Stimulated activated CD4-positive, alpha-beta T cell treated with anti-CD3 and anti-CD28 coated beads, Interleukin-15, amount 100 ng/mL, for 48 hours (primary cell): ENCODE data around the gene BBS1.

Experiments used
- DNase-seq, 2 donors: peaks; one replicate each; pipeline ENCODE4 v3.0.0-alpha.2; 2020; ENCODE audit warnings: low read depth in 2 of 2

Gene BBS1

DNA sequence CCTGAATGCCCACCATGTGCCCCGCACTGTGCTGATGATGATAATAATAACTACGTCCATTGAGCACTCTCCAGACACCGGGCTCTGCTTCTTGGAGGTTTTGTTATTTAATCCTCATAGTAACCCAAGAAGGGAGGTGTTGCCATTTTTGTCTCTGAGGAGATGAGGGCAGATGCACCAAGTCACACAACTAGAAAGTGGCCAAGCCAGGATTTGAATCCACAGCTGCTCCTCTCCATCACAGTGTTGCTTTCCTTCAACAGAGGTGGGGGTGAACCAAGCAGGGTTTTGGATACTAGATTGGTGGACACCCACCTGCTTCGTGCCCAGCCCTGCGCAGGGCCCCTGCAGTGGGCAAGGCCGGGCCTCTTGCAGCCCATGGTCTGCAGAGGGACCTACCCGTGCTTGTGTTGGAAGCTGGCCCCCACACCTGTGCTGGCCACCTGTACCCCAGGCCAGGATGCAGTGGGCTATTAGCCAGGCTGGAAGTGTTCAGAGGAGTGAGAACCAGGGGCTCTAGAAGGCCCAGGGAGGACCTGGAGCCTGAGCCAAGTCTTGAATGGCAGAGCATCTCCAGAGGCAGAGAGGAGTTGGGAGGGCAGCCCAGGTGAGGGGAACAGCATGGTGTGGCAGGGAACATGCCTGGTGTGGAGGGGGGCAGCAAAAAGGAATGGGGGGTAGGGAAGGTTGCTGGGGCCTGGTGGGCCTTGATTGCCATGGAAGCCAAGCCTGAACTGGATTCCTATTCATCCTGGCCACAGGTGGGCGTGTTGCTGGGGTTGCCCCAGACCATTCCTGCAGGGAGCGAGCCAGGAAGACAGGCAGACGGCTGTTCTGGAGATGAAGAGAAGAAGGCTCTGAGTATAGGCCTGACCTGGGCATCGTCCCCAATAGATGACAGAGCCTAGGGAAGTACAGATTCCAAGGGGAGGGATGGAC, 32.9 kb upstream of the BBS1 start:
- no peak for DNase-seq

DNA sequence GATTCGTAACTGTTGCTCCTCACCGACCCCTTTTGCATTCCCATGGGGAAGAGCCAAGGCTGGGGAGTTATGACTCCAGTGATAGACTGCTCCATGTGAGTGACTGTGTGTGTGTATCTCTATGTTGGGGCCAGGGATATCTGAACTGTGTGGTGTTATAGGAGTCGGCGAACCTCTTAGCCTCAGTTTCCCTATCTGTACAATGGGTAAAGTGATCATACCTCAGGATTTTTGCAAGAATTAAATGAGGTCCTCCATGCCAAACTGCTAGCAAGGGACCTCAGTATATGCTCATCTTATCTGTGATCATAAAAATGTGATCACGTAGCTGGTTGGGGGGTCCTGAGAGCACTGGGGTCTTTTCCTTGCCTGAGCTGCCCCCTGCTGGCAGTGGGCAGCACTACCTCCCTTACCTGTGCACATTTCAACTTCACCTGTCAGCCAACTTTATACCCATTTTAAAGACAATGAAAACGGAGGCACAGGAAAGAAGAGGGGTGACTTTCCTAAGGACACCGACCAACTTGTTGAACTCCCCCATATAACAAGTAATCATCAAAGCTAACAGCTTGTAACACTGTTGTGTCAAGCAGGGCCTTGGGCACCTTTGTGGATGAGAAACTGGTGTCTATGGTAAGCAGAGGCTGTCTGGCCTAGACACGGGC, 31.6 kb upstream of the BBS1 start:
- DNase-seq: no peak

- peak in 1 of 2 donors; percentile 22 for DNase-seq
Measured at GRCh38 chr11:66479394-66480116, 30.9 kb upstream of the BBS1 start.

GRCh38 chr11:66480117-66480938, 30.1 kb upstream of the BBS1 start, which contains the start of gene DPP3:
Gene DPP3, plus strand, starts transcription at chr11:66480434. Its CDS starts 1,767 bp downstream, at chr11:66482201.
- DNase-seq: peak; percentile 91 to 95

GRCh38 chr11:66484806-66485380, 25.5 kb upstream of the BBS1 start:
- DNase-seq: no peak

DNA sequence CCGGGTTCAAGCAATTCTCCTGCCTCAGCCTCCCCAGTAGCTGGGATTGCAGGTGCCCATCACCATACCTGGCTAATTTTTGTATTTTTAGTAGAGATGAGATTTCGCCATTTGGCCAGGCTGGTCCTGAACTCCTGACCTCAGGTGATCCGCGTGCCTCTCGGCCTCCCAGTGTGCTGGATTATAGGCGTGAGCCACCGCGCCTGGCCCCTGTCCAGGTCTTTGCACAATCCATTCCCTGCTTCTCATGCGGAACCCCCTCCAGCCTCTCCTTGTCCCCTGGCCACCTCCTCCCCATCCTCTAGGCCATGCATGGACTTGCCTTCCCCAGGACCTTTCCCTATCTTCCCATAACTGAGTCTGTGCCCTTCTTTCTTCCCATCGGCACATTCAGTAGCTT, 21.5 kb upstream of the BBS1 start:
- no peak for DNase-seq

- DNase-seq: no peak
Measured at GRCh38 chr11:66489636-66490035, 20.8 kb upstream of the BBS1 start.

GRCh38 chr11:66491315-66491935, 19.0 kb upstream of the BBS1 start:
- DNase-seq: no peak

DNA sequence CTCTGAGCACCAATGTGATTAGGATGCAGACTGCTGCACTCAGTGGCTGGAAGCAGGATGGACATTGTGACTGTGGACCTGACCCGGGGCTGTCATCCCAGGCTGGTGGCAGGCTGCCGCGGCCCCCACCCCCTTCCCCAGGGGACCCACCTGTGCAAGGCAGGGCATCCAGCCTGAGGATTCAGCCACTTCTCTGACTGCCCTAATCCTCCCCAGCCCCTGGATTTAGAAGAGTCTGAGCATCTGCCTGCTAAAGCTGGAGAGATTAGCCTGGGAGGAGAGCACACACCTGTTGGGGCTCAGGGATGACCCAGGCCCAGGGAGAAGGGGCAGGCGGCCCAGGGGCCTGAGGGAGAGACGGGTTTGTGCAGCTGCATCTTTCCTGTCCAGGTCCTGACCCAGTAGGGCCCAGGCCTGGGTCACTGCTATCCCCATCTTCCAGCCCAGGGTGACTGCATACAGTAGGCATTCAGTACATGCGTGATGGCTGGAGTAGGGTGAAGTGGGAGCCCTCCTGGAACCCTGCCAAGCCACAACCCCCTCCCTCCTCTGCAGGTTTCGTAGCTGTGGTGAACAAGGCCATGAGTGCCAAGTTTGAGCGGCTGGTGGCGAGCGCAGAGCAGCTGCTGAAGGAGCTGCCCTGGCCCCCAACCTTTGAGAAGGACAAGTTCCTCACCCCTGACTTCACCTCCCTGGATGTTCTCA, 18.1 kb upstream of the BBS1 start:
- no peak for DNase-seq

GRCh38 chr11:66493130-66493529, 17.3 kb upstream of the BBS1 start:
- DNase-seq: no peak

DNA sequence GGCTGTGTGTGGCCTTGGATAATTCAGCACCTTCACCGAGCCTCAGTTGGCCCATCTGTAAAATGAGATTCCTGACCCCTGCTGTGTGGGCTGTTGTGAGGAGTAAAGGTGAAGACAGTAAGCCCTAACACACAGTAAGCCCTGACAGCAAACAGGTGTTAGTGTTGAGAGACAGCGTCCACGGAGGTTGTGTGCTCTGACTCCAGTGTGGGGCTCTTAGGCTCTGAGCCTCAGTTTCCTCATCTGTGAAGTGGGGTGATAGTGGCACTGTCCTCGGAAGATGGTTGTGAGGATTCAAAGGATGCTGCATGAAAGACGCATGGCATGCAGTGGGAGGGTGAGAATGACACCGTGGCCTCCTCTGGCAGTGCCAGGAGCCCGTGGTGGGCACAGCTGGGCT, 16.0 kb upstream of the BBS1 start:
- DNase-seq: no peak

DNA sequence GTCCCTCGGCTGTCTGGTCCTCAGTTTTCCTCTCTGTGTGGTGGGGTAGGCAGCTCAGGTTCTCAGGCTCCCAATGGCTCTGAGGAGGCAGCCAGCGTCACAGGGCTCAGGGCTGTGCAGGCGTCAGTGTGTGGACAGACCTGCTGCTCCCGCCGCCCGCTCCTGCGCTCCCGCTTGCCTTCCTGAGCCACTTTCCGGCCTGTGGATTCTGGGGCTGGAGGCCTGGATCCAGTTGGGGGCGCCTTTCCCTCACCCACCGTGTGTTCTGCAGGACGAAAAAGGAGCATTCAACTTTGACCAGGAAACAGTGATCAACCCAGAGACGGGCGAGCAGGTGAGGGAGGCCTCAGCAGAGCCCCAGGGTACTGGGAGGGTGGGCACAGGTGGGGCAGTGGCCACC, 15.5 kb upstream of the BBS1 start:
- no peak for DNase-seq

GRCh38 chr11:66495401-66495854, 15.0 kb upstream of the BBS1 start:
- DNase-seq: no peak

DNA sequence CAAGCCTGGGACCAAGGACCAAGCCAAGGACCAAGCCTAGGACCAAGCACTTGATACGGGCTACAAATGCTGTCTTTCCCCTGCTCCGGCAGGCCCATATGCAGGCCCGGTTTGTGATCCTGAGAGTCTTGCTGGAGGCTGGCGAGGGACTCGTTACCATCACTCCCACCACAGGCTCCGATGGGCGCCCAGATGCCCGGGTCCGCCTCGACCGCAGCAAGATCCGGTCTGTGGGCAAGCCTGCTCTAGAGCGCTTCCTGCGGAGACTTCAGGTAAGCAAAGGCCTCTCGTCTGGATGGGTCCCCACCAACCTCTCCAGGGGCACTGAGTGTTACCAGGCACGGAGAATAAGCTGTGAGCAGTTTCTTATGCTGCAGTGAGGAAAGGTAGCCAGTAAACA, 13.2 kb upstream of the BBS1 start:
- DNase-seq: no peak

GRCh38 chr11:66498506-66498905, 11.9 kb upstream of the BBS1 start:
- DNase-seq: no peak

DNA sequence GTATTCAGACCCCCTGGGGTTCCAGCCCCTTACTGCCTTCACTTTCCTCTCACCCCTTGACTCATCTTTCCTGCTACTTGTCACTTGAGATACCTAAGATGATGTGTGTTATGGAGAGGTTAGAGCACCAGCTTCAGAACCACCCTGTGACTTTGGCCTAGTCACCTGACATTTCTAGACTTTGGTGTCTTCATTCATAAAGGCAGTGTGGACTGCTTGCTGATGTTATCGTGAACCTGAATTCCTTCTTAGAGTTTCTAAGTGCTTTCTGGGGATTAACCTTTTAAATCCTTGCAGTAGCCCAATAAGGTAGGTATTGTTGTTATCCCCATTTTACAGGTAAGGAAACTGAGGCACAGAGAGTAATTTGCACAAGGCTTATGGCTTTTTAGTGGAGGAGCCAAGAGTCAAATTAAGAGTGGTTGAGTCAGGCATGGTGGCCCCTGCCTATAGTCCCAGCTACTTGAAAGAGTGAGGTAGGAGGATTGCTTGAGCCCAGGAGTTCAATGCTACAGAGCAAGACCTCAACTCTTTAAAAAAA, 5.1 kb upstream of the BBS1 start:
- DNase-seq: no peak

GRCh38 chr11:66509131-66509561, 1.3 kb upstream of the BBS1 start:
- no peak for DNase-seq

- DNase-seq: no peak
Measured at GRCh38 chr11:66510990-66511339, 530 bp downstream of the BBS1 start.

GRCh38 chr11:66523611-66524010, 13.2 kb downstream of the BBS1 start:
- no peak for DNase-seq
